A673 (cell line): ENCODE data around the gene DMAC2L. TPM values are rescaled to one million over a fixed set of nuclear protein-coding genes. Genes with fewer than 3 reads are reported as not detected.
"Not testable (repeated sequence)": the region's sequence is repeated elsewhere in the genome, so short reads cannot be mapped to it uniquely, and the experiment has no call there.

Source experiments
- BruUV-seq: library from RNA; stranded (reverse); fragments of 400-500 nt; replicated peaks from 2 replicates; lab custom pipeline; 2021; lab: Mats Ljungman, UMichigan
- CTCF ChIA-PET: fragments of 300-600 bp; sonication (Branson Sonifier 250); formaldehyde crosslinking; loops from one replicate; lab custom pipeline; 2022; ENCODE audit warnings: antibody characterized with exemption; lab: Charles Lee
- POLR2A ChIA-PET: fragments of 300-600 bp; sonication (Branson Sonifier 250); formaldehyde crosslinking; loops from one replicate; lab custom pipeline; 2022; ENCODE audit warnings: antibody characterized with exemption; ENCODE audit not compliant: low non-redundant PET; lab: Charles Lee
- DNase-seq: peaks from one replicate; pipeline ENCODE4 v3.0.0-alpha.2; 2015; ENCODE audit warnings: low spot score
- H3K27ac ChIP-seq: fragments of 200-600 bp; sonication (generic); 2 replicates; pipeline ENCODE4 v1.5.1; 2016; ENCODE audit warnings: mixed run types, low read depth, mild to moderate bottlenecking, mixed read lengths, antibody characterized with exemption, low read length; ENCODE audit not compliant: poor library complexity, severe bottlenecking
- H3K27me3 ChIP-seq: fragments of 200-600 bp; sonication (generic); replicated peaks from 2 replicates; pipeline ENCODE4 v1.6.1; 2017; ENCODE audit warnings: mixed run types, low read depth, mild to moderate bottlenecking, mixed read lengths, antibody characterized with exemption, low read length; ENCODE audit not compliant: insufficient read depth, poor library complexity
- H3K36me3 ChIP-seq: fragments of 200-600 bp; sonication (generic); 2 replicates; pipeline ENCODE4 v1.6.1; 2016; ENCODE audit warnings: mixed run types, mild to moderate bottlenecking, mixed read lengths, antibody characterized with exemption, low read length; ENCODE audit not compliant: insufficient read depth, poor library complexity, severe bottlenecking
- H3K4me1 ChIP-seq: fragments of 200-600 bp; sonication (generic); 2 replicates; pipeline ENCODE4 v1.6.1; 2017; ENCODE audit warnings: mixed run types, mild to moderate bottlenecking, mixed read lengths, antibody characterized with exemption, low read length; ENCODE audit not compliant: insufficient read depth, poor library complexity, severe bottlenecking
- H3K4me3 ChIP-seq: fragments of 200-600 bp; sonication (generic); 2 replicates; pipeline ENCODE4 v1.5.1; 2016; ENCODE audit warnings: low read depth, mixed run types, mild to moderate bottlenecking, mixed read lengths, low read length; ENCODE audit not compliant: poor library complexity, severe bottlenecking
- H3K9me3 ChIP-seq: fragments of 200-600 bp; sonication (generic); 2 replicates; pipeline ENCODE4 v1.6.1; 2016; ENCODE audit warnings: mixed run types, low read depth, mild to moderate bottlenecking, mixed read lengths, antibody characterized with exemption, low read length; ENCODE audit not compliant: poor library complexity, severe bottlenecking
- CTCF ChIP-seq: fragments of 300-800, 200-600 bp; sonication (generic); conservative IDR thresholded peaks from 2 replicates; pipeline ENCODE4 v1.5.1; 2017; ENCODE audit warnings: low read depth, mild to moderate bottlenecking, antibody characterized with exemption, low read length, moderate library complexity, mixed read lengths
- EZH2 ChIP-seq: fragments of 200-600 bp; sonication (generic); IDR thresholded peaks from 2 replicates; pipeline ENCODE4 v1.6.1; 2017; ENCODE audit warnings: borderline replicate concordance, low read depth, mild to moderate bottlenecking, mixed read lengths, antibody characterized with exemption, low read length; ENCODE audit not compliant: poor library complexity, severe bottlenecking
- intact Hi-C: fragments of 100-400 bp; cut with micrococcal nuclease; formaldehyde crosslinking; loops from one replicate; pipeline ENCODE4 v1.10.0; 2022; ENCODE audit not compliant: unreplicated experiment
- total RNA-seq: library from RNA; stranded (reverse); gene quantifications from 2 replicates; pipeline ENCODE4 v1.2.3, GENCODE V29; 2021

Gene DMAC2L
- total RNA-seq, 1 experiment from 2014 or later = 18.4 TPM

GRCh38 chr14:50363714-50364111 is 51.6 kb downstream of the DMAC2L start:
- CTCF ChIA-PET = no interaction called here
- no peak overlapping the region for H3K27ac ChIP-seq
- H3K4me3 ChIP-seq = no peak overlapping the region
- intact Hi-C loops = no loop called here
- DNase-seq = peak; percentile 36
- TF ChIP-seq CTCF (no peak), EZH2 (no peak)
- BruUV-seq = no TSS peak
- no peaks in the 10 kb centered on the region for H3K4me1 ChIP-seq
- no peaks in the 10 kb centered on the region for H3K9me3 ChIP-seq
- no peaks in the 10 kb centered on the region for H3K36me3 ChIP-seq
- POLR2A ChIA-PET = no interaction called here
- H3K27me3 ChIP-seq = no peaks in the 10 kb centered on the region

- no peaks in the 10 kb centered on the region for H3K27me3 ChIP-seq
- no TSS peak for BruUV-seq
- no peak overlapping the region for H3K4me3 ChIP-seq
- TF ChIP-seq EZH2 = no peak
- no peak for TF ChIP-seq CTCF
- ChIA-PET POLR2A (no interaction called here), CTCF (no interaction called here)
- no peak for DNase-seq
- no peaks in the 10 kb centered on the region for H3K9me3 ChIP-seq
- intact Hi-C loops = no loop called here
- no peaks in the 10 kb centered on the region for H3K4me1 ChIP-seq
- no peak overlapping the region for H3K27ac ChIP-seq
- no peaks in the 10 kb centered on the region for H3K36me3 ChIP-seq
Observed at GRCh38 chr14:50364792-50365191, 52.7 kb downstream of the DMAC2L start.

GRCh38 chr14:50365572-50365971 is 53.4 kb downstream of the DMAC2L start:
- H3K4me1 ChIP-seq, H3K27ac ChIP-seq, H3K36me3 ChIP-seq, DNase-seq, CTCF ChIA-PET, BruUV-seq, intact Hi-C loops, H3K4me3 ChIP-seq, POLR2A ChIA-PET, H3K27me3 ChIP-seq, H3K9me3 ChIP-seq: not testable (repeated sequence)

GRCh38 chr14:50366115-50366514 is 54.0 kb downstream of the DMAC2L start:
- H3K4me3 ChIP-seq = no peak overlapping the region
- H3K9me3 ChIP-seq = no peaks in the 10 kb centered on the region
- CTCF ChIA-PET = no interaction called here
- no peak for DNase-seq
- H3K36me3 ChIP-seq = no peaks in the 10 kb centered on the region
- POLR2A ChIA-PET = no interaction called here
- TF ChIP-seq EZH2 = no peak
- no peak for TF ChIP-seq CTCF
- intact Hi-C loops = no loop called here
- H3K27ac ChIP-seq = no peak overlapping the region
- H3K27me3 ChIP-seq = no peaks in the 10 kb centered on the region
- H3K4me1 ChIP-seq = no peaks in the 10 kb centered on the region
- no TSS peak for BruUV-seq
